Stimulated activated effector memory CD8-positive, alpha-beta T cell treated with anti-CD3 and anti-CD28 coated beads, Interleukin-12 subunit alpha, Interleukin-12 subunit beta, amount 100 ng/mL, for 72 hours (primary cell): ENCODE measurements around the gene TTC23.
"Not testable (repeated sequence)": the region's sequence is repeated elsewhere in the genome, so short reads cannot be mapped to it uniquely, and the experiment has no call there.

Experiments used
- ATAC-seq: fragments of 150-1000 bp; cut with Tn5 transposase; 2 replicates; pipeline ENCODE4 v1.10.0; 2021
- DNase-seq, 2 donors: peaks; one replicate each; pipeline ENCODE4 v3.0.0; 2021 to 2022; ENCODE audit warnings: low spot score in 2 of 2
- H3K27ac Mint-ChIP-seq: one replicate; pipeline ENCODE4 v1.8.0; 2022; ENCODE audit warnings: mild to moderate bottlenecking, mixed read lengths
- H3K36me3 Mint-ChIP-seq: one replicate; pipeline ENCODE4 v1.8.0; 2022; ENCODE audit warnings: mild to moderate bottlenecking, mixed read lengths
- H3K4me1 Mint-ChIP-seq: one replicate; pipeline ENCODE4 v1.8.0; 2022; ENCODE audit warnings: mixed read lengths
- H3K4me3 Mint-ChIP-seq: one replicate; pipeline ENCODE4 v1.8.0; 2022; ENCODE audit warnings: mild to moderate bottlenecking, mixed read lengths
- H3K9me3 Mint-ChIP-seq: one replicate; pipeline ENCODE4 v1.8.0; 2022; ENCODE audit warnings: mixed read lengths

Gene TTC23

DNA sequence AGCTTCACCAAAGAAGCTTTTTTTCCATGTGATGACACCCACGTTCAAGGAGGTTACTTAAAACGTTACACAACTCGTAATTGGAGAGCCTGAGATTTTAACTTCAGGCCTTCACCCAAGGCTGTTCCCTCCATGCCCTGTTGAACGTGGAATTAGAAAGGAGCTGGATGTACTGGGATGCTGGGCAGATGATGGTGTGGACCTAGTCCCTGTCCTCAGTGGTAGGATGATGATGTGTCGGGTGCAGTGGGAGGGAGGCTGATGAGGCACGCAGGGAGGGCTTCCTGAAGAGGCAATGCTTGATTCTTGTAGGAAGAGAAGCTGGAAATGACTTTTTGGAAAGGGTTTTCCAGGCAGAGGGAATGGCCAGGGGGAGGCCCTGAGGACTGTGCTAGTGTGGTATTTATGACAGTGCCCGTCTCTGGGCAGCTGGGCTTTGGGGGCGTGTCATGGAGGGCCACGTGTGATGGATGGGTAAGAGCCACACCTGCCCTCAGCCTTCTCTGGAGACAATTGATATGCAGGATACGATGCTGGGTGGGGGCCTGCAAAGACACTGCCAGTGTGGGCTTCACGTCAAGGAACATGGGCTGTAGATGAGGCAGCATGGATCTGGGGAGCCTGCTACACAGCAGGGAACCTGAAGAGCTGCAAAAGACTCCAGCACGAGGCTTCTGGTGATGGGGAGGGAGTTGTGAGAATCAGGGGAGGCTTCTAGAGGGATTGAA lies 129.2 kb downstream of the TTC23 start:
- Mint-ChIP-seq H3K27ac (no peak overlapping the region), H3K4me3 (no peak overlapping the region), H3K4me1 (no peaks in the 10 kb centered on the region)

DNA sequence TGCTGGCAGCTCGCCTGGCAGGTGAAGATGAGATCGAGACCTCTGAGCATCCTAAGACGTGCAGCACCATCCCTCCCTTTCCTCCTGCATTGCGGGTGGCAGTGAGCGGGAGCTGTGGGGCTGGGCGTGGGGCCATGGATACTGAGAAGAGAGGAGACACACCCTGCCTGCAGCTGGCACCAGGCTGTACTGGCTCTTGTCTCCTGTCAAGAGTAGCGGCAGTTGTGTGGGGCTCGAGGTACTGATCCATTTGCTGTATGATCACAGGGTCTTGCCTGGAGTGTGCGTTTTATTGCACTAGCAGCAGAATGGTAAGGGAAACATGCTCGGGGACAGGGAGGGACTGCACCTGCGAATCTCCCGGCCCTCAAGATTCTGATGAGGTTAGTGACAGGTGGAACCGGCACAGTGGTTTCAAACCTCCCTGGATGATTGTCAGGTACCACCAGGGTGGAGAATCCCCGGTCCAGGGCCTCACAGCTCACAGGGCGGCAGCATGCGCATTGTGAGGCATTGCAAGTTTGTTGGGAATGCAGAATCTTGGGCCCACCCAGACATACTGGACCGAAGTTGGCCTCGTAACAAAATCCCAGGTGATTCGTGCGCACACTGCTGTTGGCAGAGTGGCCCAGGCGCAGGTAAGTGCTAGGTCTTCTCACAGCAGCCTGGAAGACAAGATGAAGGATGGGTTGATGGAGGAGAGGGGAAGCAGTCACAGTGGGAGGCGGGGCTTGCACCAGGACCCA lies 130.4 kb downstream of the TTC23 start:
- ATAC-seq (no peak), DNase-seq (no peak)
- Mint-ChIP-seq H3K27ac (no peak overlapping the region), H3K36me3 (peaks cover 10% of the 10 kb centered on the region), H3K4me3 (no peak overlapping the region), H3K4me1 (no peaks in the 10 kb centered on the region), H3K9me3 (no peaks in the 10 kb centered on the region)

More for the DNA sequence above, 129.2 kb downstream of the TTC23 start:
- Mint-ChIP-seq H3K36me3 (peaks cover 8% of the 10 kb centered on the region), H3K9me3 (no peaks in the 10 kb centered on the region)
- DNase-seq (no peak), ATAC-seq (no peak)

DNA sequence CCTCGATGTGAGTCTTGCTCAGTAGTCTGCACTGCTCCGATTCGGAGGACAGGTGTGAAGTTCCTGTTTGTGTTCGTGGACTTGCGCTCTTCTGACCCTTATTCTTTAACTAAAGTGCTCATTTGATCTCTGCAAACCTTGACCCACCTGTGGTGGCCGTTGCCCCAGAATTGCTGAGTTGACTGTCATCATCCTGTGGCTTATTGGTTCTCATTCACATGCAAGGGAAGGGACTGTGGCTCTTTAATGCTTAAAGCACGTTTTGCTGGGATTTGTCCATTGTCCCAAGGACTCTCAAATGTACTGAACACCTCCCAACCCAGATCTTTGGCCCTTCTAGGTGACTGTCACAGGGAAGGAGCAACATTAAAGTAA lies 131.1 kb downstream of the TTC23 start:
- Mint-ChIP-seq H3K4me3 (no peak overlapping the region), H3K36me3 (peaks cover 13% of the 10 kb centered on the region), H3K27ac (peak overlapping the region; percentile 7), H3K4me1 (no peaks in the 10 kb centered on the region), H3K9me3 (no peaks in the 10 kb centered on the region)
- no peak for ATAC-seq
- no peak for DNase-seq

DNA sequence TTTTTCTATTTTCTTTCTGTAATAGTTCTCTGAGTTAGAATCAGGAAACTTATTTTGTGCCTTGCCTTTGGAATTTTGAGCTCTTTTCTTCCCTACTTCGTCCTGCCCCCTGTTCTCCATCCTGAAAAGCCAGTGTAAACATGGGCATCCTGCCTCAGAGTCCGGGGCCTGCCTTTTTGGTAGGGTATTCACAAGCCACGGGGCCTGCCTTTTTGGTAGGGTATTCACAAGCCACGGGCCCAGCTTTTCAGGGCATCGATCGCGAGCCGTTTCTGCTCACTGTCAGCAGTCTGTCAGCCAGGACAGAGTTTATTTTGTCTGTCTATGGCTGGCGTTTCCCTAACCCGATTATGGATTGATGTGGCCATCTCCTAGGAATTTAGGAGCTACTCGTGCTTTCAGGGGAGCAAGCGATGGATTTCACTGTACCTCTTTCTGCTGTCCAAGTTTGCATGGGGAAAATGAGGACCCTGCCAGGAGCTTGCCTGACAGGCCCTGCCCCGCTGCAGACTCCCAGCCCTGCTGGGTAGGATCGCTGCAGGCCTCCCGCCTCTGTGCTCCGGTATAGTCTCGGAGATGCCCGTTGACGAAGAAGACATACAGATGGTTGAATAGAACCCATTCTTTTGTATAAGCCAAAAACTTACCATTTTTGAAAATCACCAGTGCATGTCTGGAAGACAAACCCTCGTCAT lies 131.7 kb downstream of the TTC23 start:
- H3K36me3 Mint-ChIP-seq = peaks cover 13% of the 10 kb centered on the region

DNA sequence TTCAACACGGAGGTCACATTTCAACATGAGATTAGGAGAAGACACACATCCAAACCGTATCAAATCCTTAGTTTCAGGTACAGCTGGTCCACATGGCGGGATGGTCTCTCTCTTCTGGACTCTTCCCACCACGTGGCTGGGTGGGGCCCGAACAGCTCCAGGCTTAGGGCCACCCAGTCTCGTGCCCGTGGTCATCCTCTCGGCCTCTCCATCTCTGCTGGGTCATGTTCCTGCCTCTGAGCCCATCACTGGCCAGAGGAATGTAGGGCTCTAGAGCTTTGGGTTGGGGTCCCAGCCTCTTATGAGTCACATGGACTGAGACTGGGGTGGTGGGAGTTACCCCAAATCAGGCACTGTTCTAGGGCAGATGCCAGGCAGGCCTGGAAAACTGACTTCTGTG lies 132.3 kb downstream of the TTC23 start:
- DNase-seq (no peak), ATAC-seq (no peak)
- Mint-ChIP-seq H3K9me3 (no peaks in the 10 kb centered on the region), H3K36me3 (peaks cover 13% of the 10 kb centered on the region), H3K27ac (no peak overlapping the region), H3K4me1 (no peaks in the 10 kb centered on the region), H3K4me3 (no peak overlapping the region)

More for the DNA sequence above, 131.7 kb downstream of the TTC23 start:
- DNase-seq (no peak), ATAC-seq (no peak)
- no peaks in the 10 kb centered on the region for H3K9me3 Mint-ChIP-seq
- peak overlapping the region; percentile 7 for H3K27ac Mint-ChIP-seq
- no peaks in the 10 kb centered on the region for H3K4me1 Mint-ChIP-seq
- no peak overlapping the region for H3K4me3 Mint-ChIP-seq

DNA sequence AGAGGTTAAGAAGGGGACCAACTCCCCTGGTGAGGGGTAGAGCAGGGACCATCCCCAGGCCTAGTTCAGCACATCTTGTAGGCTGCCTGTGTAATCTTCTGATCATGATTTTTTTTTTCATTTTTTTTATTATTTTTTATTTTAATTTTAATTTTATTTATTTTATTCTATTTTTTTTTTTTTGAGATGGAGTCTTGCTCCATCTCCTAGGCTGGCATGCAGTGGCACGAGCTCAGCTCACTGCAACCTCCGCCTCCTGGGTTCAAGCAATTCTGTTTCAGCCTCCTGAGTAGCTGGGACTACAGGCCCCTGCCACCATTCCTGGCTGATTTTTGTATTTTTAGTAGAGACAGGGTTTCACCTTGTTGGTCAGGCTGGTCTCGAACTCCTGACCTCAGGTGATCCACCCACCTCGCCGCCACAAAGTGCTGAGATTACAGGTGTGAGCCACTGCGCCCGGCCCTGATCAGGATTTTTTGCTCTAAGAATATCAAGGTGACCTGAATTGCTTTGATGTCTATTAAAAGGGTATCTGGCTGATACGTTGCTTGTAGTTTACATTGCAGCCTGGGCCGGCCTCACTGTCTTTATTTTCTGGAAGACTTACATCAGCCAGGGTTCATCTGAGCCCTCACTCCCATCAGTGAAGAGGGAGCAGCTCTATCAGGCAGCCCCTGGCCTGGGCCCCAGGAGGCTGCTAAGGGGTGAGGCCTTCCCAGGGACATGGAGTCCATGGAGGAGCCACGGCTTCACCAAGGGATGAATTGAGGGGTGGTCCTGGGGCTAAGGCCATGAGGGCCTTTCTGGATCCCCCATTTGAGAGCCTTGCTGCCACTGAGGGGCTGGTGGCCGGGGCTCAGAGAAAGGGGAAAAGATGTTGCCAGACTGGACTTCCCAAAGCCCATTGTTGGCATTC lies 133.8 kb downstream of the TTC23 start:
- H3K4me1 Mint-ChIP-seq = no peaks in the 10 kb centered on the region
- no peak overlapping the region for H3K4me3 Mint-ChIP-seq
- H3K9me3 Mint-ChIP-seq = no peaks in the 10 kb centered on the region
- H3K36me3 Mint-ChIP-seq = peaks cover 13% of the 10 kb centered on the region
- DNase-seq (no peak), ATAC-seq (no peak)
- H3K27ac Mint-ChIP-seq = no peak overlapping the region

DNA sequence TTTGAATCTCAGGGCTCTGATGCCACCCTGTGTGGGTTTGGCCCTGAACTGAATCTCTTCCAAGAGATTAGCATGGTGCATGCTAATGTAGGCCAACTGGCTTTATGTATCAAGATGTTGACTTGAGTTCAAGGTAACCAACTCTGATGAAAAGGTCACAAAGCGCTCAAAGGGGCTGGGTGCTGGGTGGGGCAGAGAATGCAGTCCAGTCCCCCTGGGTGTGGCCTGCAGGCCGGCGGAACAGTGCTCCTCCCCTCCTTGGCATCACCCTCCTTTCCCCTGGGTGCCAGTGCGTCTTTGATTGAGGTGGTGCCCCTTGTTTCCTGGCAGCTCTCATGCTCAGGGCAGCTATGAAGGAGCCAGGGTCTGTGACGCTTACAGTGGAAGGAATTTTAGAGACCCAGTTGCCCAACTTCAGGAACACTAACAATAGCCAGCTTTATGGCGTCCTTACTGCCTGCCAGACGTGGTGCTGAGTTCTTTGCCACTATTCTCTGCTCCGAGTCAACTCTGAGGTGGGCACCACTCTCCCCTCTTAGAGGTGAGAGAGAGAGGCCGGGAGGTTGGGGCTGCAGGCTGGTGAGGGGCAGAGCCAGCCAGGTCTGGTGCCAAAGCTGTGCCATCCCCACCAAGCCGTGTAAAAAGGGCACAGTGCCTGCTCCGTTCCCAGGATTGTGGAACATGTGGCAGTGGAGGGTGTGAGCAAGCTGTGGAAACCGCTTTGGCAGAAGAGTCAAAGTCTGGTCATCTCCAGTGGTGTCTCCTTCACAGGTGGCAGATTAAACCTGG lies 134.7 kb downstream of the TTC23 start:
- Mint-ChIP-seq H3K4me3 (no peak overlapping the region), H3K4me1 (peaks cover 5% of the 10 kb centered on the region), H3K9me3 (no peaks in the 10 kb centered on the region), H3K36me3 (peaks cover 13% of the 10 kb centered on the region), H3K27ac (no peak overlapping the region)
- DNase-seq (no peak), ATAC-seq (no peak)

DNA sequence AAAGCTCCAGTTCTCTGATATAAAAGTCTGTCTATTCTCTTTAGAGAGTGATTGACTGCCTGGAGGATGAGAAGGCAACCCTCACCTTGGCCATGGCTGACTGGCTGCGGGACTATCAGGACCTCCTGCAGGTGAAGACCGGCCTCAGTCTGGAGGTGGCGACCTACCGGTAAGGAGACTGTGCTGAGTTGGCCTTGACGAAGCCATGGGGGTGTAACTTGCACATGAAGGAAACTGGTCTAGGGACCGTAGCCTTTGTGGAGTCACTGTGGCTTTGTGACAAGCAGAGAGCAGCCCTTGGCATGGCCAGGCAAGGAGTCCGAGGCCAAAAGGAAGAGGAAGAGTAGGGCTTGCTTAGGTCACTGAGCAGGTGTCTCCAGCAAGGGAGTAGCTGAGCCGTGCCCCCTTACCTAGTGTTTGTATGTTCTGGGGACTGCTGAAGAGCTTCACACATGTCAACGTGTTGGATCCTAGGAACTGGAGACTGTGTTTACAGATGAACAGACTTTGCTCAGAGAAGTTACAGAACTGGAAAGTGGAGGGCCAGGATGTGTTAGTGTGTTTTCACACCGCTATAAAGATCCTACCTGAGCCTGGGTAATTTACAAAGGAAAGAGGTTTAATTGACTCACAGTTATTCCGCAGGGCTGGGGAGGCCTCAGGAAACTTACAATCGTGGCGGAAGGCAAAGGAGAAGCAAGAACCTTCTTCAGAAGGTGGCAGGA lies 135.7 kb downstream of the TTC23 start:
- Mint-ChIP-seq H3K9me3 (no peaks in the 10 kb centered on the region), H3K36me3 (peaks cover 13% of the 10 kb centered on the region), H3K4me3 (no peak overlapping the region), H3K4me1 (peaks cover 13% of the 10 kb centered on the region), H3K27ac (no peak overlapping the region)
- no peak for ATAC-seq
- DNase-seq = no peak

DNA sequence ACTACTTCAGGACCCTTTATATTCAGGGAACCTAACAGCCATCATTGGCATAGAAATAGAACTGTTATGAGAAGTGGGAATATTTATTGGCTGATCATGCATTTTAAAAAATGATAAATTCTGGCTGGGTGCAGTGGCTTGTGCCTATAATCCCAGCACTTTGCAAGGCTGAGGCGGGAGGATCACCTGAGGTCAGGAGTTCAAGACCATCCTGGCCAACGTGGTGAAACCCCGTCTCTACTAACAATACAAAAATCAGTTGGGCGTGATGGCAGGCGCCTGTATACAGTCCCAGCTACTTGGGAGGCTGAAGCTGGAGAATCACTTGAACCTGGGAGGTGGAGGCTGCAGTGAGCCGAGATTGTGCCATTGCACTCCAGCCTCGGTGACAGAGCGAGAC lies 137.7 kb downstream of the TTC23 start:
- H3K36me3 Mint-ChIP-seq = peaks cover 18% of the 10 kb centered on the region
- not testable (repeated sequence) for H3K4me3 Mint-ChIP-seq, H3K9me3 Mint-ChIP-seq, H3K27ac Mint-ChIP-seq, ATAC-seq, DNase-seq
- peaks cover 28% of the 10 kb centered on the region for H3K4me1 Mint-ChIP-seq

DNA sequence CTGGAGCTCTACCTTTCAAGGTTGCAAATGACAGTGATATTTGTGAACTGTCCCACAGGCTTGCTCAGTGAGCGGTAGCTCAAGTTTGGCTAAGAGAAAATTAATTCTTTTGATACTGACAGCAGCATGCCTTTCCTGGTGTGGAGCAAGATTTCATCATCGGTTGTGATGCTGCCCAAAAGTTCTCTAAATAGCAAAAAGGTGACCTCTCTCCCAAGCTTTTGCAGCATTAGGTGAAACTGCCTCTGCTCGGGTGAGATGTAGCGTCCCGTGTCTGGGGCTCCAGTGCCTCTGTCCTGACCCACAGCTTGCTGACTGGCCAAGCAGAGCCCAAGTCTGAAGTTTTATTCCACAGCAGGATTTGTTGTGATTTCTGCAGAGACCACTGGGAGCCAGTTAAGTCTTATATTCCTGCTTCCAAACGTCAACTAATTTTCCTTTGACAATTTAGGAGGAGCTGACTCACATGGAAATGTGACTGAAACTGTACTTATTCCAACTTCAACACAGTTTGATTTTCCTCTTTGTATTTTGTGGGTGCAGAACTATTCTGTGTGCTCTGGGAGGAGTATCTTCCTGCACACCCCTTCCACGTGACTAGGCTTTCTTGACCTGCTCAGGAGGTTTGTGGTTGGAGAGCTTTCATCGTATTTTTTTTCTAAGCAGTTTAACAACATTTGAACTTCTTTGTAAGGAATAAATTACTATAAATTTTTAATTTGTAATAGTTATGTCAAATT lies 138.6 kb downstream of the TTC23 start:
- Mint-ChIP-seq H3K4me1 (peaks cover 33% of the 10 kb centered on the region), H3K4me3 (no peak overlapping the region), H3K36me3 (peaks cover 11% of the 10 kb centered on the region), H3K27ac (no peak overlapping the region), H3K9me3 (no peaks in the 10 kb centered on the region)
- no peak for DNase-seq
- ATAC-seq = no peak

DNA sequence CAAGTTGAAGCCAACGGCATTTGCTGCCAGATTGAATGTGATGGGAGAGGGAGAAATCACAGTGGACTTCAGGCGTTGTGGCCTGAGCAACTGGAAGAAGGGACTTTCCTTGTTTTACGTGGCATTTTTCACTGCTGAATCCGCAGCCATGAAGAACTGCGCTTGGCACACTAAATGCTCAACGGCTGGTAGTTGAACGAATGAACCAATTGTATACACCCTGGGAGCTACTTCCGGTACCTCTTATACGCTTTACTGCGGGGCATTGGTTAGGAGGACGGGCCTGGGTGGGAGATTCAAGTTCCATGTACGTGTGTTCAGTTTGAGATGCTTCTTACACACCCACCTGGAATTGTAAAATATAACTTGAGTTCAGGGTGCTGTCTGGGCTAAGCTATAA lies 139.3 kb downstream of the TTC23 start:
- H3K36me3 Mint-ChIP-seq = peaks cover 11% of the 10 kb centered on the region
- no peak for DNase-seq
- H3K4me1 Mint-ChIP-seq = peaks cover 33% of the 10 kb centered on the region
- H3K9me3 Mint-ChIP-seq = no peaks in the 10 kb centered on the region
- ATAC-seq = no peak
- no peak overlapping the region for H3K4me3 Mint-ChIP-seq
- no peak overlapping the region for H3K27ac Mint-ChIP-seq

DNA sequence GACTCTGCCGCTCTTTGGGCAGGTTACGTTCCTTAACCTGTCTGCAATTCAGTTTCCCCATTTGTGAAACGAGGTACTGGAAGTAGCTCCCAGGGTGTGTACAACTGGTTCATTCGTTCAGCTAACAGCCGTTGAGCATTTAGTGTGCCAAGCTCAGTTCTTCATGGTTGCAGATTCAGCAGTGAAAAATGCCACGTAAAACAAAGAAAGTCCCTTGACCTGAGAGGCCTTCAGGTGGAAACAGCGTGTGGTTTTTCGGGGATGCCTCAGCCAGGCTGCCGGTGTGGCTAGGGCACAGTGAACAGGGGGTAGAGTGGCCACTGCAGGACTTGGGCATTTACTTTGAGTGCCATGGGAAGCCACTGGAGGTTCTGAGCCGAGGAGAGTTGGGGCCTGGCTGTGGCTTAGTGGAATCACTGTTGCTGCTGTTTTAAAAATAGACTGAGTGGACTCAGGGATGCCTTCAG lies 139.8 kb downstream of the TTC23 start:
- Mint-ChIP-seq H3K9me3 (no peaks in the 10 kb centered on the region), H3K4me3 (no peak overlapping the region), H3K4me1 (peaks cover 33% of the 10 kb centered on the region), H3K27ac (no peak overlapping the region), H3K36me3 (peaks cover 11% of the 10 kb centered on the region)
- DNase-seq = no peak
- no peak for ATAC-seq

DNA sequence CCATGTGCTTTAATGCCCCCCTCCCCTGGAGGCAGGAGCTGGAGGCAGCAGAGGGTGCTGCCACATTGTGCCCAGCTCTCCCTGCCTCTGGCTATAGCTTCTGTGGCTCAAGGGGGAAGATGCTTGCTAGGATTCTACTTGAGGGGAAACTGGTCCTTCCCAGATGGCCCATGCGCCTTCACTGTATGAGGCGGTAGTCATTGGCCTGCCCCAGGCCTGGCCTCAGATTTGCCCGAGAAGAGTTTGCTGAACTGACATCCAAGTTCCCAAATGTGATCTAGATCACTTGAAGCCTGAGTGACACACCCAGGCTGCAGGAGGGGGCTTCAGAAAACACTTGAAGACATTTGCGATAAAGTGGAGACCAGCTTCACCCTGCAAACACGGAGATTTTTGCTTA lies 140.4 kb downstream of the TTC23 start:
- peak overlapping the region; percentile 50 for H3K27ac Mint-ChIP-seq
- peaks cover 9% of the 10 kb centered on the region for H3K36me3 Mint-ChIP-seq
- H3K4me3 Mint-ChIP-seq = peak overlapping the region; percentile 24
- H3K4me1 Mint-ChIP-seq = peaks cover 33% of the 10 kb centered on the region
- DNase-seq = no peak
- no peak for ATAC-seq
- no peaks in the 10 kb centered on the region for H3K9me3 Mint-ChIP-seq
